ENCODE data around the gene MBD4.

Gene MBD4

DNA sequence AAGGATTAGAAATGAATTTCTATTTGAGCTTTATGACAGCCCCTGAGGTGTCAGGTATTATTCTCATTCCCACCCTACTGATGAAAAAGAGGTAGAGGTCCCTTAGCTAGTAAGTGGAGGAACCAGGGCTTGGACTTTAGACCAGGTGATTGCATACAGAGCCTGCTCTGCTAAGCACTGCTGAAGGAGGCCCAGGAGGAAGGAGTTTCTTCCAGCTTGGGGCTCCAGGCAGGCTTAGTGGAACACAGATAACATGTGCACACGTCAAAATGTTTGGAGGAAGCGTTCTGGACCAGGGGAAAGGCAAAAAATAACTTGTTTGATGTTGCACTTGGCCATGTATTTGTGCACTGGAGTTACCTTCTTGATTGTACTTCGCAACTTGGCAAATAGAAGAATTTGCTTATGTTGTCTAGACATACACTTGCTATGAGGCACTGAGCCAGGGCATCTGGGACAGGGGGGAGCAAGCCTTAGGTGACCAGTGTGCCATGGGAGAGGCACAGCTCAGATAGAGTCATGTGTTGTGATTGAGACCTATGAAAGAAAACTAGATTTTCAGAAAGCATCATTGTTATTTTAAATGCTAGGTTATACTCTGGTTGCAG, 22.7 kb upstream of the MBD4 start:
- no peak for DNase-seq

DNA sequence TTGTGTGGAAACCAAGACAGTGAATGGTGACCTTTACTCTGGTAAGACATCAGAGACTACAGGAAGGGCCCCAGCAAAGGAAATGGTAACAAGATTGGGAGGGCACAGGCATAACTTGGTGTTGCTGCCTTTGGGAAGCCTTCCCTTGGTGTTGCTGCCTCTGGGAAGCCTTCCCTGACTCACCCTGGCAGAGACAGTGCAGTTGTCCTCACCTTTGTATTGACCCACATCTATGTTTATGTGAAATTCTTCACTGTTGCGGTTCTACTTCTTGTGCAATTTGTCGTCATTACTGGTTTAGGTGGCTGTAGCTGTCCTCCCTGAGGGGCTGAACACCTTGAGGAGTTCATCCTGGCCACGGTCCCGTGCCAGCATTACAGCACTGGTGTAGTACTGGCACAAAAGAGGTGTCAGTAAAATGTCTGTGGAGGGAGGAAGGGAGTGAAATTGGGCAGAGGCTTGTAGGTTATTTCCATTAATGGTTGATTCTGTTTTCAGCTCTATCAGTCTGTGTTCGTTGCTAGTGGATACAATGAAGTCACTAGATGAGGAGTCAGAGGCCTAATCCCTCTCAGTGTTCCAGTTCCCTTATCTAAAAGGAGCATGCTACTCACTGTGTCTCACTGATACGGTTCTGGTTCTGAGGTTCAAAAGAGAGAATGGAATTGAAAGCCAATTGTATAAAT, 21.9 kb upstream of the MBD4 start:
- no peak for DNase-seq

DNA sequence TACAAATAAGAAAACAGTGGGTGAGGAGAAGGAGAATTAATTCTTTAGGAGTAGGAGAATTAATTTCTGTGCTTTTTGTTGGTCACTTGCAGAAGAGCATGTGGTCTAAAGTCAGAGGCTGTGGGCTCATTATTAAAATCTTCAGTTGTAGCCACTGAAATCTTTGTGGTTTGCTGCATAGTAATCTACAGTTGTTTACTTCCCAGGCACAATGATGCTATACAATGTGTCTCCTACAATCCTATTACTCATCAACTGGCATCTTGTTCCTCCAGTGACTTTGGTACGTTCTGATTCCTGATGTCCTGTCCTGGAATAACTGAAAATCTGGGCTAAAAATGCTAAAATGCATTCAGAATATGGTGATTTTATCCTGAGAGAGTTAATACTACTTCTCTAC, 21.3 kb upstream of the MBD4 start:
- DNase-seq, result no peak

DNA sequence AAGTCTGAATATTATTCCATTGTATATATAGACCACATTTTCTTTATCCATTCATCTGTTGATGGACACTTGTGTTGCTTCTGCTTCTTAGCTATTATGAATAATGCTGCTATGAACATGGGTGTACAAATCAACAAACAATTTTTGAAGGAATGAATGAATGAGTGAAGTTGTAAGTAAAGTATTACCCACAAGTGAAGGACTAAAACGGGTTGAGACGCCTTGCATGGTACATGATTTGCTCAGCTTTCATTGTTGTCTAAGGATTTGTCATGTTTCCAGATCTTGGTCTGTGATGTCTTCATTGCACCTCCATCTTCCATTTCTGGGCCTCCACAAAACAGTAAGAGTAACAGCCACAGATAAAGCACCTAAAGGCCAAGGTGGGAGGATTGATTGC, 20.8 kb upstream of the MBD4 start:
- DNase-seq, result no peak

DNA sequence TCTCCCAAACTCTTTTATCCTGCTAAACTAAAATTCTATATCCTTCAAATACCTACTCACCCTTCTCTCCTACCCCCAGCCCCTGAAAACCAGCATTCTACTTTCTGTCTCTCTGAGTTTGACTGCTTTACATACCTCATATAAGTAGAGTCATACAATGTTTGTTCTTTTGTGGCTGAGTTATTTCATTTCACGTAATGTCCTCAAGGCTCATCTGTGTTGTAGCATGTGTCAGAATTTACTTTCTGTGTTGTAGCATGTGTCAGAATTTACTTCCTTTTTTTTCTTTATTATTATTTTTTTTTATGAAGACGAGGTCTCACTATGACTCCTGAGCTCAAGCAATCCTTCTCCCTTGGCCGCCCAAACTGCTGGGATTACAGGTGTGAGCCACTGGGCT, 20.4 kb upstream of the MBD4 start:
- no peak for DNase-seq

DNA sequence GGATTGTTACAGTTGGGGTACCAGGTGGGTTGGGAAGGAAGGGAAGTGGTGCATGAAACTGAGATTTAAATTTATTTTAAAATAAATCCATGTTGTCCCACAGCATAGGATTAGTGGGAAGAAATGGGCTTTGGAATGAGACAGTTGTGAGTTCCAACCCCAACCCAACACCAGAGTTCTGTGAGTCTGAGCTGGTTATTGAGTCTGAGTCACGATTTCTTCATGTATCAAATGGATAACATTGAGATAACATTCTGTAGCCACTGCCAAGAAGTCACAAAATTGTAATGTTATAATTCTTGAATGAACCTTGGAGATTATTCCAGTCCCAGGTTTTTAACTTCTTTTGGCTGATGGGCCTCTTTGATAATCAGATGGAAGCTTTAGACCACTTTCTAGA, 14.0 kb upstream of the MBD4 start:
- no peak for DNase-seq

DNA sequence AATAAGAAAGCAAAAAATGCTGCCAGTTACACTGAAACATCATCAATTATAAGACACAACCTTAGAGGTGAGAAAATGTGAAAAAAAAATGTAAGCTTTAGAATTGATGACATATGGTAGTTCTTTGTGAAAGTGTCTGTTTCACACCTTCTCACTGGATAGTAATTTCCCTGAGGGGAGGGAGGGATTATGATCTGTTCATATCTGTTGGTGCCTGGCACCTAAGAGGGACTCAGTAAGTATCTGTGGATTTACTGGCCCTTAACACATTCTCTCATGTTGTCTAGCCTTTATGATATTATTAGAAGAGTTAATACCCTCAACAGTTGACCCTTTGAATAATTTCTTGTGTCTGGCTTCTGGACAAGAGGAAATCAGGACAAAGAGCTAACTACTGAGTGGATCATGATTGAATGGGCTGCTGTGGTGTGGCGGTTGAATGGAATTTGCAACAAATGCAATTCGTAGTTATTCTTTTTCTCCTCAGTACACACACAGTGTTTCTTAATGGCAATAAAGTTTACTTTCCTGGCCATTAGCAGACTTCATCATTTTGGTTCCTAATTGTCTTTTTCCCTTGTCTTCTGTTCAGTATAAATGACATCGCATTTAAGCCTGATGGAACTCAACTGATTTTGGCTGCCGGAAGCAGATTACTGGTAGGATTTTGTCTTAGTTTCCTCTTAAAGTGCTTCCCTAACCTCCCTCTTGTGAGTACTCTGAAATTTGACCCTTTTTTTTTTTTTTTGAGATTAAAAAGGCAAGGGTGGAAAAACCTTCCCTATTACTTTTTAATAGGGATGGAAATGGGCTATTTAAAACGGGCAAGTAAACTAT, 9.7 kb upstream of the MBD4 start:
- no peak for DNase-seq

DNA sequence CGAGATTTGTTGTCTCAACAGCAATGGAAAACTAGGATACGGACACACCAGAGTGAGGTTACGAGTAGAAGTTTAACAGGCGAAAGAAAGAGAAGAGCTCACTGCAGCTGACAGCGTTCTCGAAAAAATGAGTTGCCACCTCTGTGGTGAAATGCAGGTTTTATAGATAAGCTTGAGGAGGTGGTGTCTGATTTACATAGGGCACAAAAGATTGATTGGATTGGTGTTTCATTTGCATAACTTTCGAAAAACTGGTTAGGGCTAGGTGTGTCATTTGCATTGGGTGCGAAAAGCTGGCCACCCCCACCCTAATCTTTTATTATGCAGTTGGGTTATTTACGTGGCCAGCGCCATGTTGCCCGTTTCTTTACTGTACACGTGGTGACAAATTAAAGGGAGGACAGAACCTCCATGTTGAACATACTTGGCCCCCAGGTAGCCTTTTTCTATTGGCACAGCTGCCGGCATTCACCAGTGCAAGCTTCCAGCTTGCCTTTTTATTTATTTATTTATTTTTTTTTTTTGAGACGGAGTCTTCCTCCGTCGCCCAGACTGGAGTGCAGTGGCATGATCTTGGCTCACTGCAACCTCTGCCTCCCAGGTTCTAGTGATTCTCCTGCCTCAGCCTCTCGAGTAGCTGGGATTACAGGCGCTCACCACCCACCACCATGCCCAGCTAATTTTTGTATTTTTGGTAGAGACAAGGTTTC, 8.6 kb upstream of the MBD4 start:
- DNase-seq, result no peak

DNA sequence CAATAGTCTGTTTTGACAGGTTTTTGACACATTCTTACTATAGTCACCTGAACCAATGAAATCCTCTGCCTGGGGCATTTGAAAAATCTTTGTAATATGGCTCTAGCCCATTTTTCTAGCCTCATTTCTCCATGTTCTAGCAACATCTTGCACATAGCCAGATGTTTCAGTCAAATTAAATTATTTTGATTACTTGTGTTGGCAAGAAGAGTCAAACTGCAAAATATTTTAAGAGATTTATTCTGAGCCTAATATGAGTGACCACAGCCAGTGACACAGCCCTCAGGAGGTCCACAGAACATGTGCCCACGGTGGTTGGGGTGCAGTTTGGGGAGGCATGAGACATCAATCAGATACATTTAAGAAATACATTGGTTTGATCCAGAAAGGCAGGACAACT, 7.2 kb upstream of the MBD4 start:
- DNase-seq, result no peak

DNA sequence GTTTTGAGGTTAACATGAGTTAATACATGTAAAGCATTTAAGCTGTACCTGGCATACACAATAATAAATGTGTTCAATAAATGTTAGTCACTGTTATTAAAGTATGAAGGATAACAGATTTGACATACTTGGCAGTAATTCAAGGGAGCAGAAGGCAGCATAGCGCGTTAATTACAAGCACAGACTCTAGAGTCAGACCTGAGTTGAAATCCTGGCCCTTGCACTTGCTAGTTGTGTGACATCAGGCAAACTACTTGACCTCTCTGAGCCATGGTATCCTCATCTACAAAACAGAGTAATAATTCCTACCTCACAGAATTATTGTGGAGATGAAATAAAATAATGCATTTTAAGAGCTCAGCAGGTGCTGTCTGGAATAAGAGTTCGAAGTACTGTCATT, 5.7 kb upstream of the MBD4 start:
- DNase-seq, result no peak

DNA sequence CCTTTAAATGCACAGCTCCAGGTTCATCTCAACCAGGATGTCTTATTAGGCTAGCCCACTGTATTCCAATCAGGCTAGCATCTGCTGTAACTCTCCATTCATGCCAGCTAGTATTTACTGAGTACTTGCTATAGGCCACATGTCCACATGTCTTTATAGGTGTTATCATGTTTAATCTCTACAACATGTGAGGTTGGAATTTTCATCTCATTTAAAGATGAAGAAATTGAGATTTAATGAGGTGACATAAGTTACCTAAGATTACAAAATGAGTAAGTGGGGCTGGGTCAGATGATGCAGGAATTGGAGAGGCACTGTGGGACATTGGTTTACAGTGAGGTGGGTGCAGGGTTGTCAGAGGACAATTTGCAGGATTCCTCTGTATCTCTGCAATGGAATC, 3.2 kb upstream of the MBD4 start:
- no peak for DNase-seq

DNA sequence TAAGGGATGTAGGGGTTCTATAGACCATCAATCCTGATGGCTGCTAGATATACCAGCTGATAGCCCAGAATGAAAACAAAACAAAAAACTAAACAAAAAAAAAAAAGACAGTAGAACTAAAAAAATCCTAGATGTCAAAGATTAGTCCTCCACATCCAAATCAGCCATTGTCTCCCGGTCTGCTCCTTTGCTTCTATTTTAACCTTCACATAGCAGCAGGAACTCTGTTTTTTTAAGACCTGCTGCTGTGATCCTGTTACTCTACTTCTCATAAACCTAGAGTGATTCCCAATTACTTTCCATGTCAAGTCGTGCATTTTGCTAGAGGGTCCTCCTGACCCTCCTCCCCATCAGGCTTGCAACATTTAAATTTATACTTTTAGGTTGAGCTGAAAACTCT, 2.7 kb upstream of the MBD4 start:
- no peak for DNase-seq

DNA sequence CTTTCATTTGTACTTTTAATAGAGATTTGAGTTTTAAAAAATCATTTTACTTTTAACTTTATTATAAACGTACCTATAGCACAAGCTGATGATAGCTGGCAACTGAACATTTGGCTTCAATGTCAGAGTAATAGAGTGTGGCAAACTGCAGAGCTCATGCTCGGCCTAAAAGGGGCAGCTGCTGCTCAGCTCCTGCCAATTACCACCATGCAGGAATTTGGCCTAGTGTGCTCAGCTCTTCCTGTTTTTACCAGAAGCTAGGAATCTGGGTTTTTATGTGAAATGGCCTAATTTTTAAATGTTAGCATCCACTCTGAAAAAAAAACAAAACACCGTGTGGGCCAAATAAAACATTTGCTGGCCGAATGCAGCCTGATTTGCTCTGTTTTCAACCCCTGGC, 2.0 kb upstream of the MBD4 start:
- DNase-seq, result no peak

DNA sequence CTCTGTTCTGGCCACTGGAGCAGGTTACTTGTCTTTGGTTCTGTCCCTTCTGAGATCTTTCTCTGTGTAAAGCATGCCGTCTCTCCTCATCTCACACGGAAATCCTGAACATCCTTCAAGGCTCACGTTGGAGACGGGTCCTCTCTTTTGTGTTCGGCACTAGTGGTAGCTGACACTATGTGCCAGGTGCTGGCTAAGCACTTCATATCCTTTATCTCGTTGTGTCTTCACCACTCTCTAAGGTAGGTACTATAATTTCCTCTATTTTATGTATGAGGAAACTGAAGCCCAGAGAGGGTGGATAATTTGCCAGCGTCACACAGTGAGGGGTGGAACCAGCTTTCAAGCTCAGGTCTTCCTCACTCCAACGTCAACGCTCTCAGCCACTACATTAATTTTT, 1.5 kb upstream of the MBD4 start:
- peak in 4 of 6 experiments; percentile 12 to 46 (median 21) for DNase-seq

DNA sequence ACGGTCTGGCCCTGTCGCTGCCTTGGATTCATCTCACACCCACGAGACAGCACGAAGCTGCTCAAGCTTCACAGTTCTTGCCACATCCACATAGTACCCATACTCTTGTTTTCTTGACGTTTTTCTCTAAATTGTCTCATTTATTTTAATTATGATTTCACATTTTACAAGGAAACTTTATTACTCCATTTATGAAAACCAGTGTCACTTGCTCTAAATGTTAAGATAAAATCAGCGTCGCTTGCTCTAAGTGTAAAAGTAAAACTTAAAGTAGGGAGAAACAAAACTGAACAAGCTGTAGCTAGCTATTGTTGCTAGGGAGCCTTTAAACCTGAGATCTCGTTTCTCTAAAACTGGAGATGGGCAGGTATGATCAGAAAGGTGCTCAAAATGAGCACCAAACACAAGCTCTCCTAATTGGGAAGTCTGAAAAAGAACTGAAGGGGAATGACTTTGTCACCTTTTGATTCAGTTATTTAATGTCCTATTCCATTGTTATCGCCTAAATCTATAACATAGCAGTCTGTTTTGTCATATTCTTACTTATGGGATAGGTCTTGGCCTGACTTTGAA, 956 bp upstream of the MBD4 start:
- DNase-seq, result peak in 1 of 6 experiments; percentile 21

DNA sequence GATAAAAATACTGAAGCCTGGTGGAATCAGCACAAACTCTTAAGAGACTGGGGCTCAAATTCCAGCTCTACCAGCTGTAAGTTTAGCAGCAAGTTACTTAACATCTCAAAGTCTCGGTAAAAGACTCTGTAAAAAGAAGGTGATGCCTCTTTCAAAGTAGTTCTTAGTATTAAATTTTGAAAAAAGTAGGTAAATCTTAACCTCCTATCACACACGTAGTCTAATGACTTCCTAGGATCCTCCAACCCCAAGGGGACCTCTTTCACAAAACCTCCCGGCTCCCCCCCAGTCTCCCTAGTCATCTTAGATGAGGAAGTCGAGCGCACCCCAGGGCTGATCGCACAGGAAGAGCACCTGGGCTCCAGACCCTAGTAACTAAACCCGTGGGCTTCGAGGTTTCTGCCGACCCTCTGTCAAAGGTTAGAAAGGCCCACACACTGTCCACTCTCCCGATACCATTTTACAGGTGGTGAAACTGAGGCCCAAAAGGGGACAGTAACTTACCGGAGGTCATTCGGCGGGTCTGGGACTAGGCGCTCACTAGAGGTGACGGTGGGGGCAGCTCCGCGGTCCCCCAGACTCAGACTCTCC, 427 bp downstream of the MBD4 start:
- DNase-seq, result peak in 3 of 6 experiments; percentile 37 to 45 (median 38)

DNA sequence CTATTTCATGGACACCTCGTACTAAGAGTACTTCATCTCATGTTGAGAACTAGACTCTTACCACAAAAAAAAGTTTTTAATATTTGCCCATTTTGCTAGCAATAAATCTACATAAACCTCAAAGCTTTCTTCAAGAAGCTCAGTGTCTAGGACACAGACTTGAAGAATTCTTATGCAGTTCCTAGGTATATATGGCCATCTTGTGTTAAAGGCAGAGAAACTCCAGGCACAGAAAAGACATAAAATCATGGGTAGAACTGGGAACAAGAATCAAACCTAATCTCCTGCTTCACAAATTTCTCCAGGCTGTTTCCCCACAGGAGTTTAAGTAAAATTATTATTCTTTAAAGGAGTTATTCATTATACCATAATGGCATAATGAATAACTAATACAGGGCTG, 4.4 kb downstream of the MBD4 start:
- DNase-seq, result no peak

DNA sequence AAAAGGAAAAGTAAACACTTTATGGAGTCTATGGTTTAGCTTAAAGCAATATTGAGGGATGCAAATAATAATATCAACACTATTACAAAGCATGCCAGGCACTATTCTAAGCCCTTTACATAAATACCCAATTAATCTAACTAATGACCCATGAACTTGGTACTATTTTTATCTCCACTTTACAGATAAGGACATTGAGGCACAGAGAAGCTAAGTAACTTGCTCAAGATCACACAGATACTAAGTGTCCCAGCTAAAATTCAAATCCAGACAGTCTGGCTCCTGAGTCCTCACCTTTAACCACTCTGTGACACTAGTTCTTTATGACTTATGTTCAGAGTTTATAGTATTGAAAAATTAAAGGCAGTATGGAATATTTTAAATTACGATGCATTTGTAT, 5.6 kb downstream of the MBD4 start:
- DNase-seq, result no peak

DNA sequence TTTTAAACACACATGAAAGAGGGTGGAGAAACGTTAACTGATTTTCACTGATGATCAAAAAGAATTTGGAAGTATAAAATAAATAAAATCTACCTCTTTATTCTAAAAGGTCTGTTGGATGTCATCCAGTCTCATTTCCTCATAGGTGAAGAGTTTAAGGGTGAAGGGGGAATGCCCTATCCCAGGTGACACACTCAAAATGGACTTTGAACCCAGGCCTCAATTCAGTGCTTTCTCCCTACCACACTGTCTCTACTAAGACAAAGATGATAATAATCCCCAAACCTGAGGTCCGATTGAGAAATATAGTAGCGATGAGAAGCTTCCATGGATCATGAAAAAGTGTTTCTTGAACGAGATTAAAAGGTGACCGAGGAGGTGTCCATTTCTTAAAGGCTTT, 6.2 kb downstream of the MBD4 start:
- DNase-seq, result no peak

DNA sequence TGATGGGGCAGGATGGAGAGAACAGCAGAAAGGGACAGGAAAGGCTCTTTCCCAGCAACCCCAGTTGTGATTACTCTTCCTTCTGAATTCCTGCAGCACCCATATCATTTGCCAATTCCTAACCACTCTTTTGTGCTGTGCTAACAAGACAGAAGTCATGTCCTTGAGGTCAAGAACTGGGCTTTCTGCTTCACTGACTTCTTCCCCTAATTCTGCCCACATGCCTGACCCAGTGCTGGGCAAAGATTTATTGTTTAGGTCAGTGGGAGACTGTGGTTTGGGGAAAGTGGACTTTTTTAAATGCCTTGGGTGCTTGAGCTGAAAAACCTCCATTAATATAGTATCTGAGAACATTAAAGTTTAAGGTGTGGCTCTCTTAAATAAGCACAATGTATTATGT, 7.1 kb downstream of the MBD4 start:
- no peak for DNase-seq

DNA sequence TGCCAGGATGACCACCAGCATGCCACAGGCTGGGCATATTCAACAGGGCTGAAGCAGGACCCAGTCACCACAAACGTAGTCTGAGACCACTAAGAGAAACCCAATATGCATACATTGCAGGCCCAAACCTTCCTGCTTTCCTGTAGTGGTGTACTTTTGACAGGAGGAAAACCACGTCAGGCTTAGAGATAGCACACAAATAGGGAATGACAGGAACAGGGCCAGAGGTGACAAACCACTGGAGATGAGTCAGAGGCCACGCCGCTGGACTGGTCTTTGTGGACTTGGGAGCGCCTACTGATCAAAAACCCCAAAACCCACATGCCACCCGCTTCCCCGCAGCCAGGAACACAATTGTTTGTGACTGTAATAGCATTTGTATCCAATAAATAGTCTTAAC, 7.7 kb downstream of the MBD4 start:
- no peak for DNase-seq

DNA sequence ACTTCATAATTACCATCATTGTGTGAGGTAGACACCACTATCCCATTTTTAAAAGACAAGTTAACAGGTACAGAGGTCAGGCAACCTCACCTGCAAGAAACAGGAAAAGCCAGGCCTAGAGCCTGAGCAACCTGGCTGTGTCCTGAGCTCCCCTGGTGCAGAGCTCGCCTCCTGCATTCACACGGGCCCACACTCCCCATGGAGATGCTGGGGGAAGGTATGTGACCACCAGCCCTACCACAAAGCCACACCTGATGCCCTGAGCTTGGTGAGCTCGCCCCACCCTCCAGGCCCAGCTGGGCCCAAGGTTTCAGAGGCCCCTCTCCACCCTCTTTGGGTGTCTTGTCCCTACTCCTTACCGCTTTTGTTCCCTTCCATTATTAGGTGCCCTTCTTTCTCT, 10.1 kb downstream of the MBD4 start:
- no peak for DNase-seq

DNA sequence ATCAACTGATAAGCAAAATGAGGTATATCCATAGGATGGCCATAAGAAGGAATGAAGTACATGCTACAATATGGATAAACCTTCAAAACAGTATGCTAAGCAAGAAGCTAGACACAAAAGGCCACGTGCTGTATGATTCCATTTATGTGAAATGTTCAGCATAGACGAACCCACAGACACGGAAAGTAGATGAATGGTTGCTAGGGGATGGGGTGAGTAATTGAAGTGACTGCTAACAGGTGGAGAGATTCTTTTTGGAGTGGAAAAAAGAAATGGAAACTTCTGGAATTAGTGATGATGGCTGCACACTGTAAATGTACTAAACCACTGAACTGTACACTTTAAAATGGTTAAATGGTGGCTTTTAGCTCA, 10.7 kb downstream of the MBD4 start:
- no peak for DNase-seq

Measured in stimulated activated naive CD4-positive, alpha-beta T cell (primary cell).